Stomach (tissue), 4 donors: ENCODE results near the gene SCARF1.

Experiments used
- CTCF ChIP-seq, 7 experiments: fragments of 450-650 bp in 4 of 7; fragments of 200-600 bp in 3 of 7; sonication (generic) in 3 of 7; IDR thresholded peaks; one replicate each; pipeline ENCODE4 v1.5.1; 2016 to 2019; ENCODE audit warnings: antibody characterized with exemption in 7 of 7, control low read depth in 2 of 7, mild to moderate bottlenecking in 1 of 7
- POLR2A ChIP-seq, 4 donors: fragments of 450-650 bp; IDR thresholded peaks; one replicate each; pipeline ENCODE4 v1.6.1; 2016; ENCODE audit warnings: antibody characterized with exemption in 4 of 4, control low read depth in 2 of 4, mild to moderate bottlenecking in 1 of 4, moderate library complexity in 1 of 4

DNA sequence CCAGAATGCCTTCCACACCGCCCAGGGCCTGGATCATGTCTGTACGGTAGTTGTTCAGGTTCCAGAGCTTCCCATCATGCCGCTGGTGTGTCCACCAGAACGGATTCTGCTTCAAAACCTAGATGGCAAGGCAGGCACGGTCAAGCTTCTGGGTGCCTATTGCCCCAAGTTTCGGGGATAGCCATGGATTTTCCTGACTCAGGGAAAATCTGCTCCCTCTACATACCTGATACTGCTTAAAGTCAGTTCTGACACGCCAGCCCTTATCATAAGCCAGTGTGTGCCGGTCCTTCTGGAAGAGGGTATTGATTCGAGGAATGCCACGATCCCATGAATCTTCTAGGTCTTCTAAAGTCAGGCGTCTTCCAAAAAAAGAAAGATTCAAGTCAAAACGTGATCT lies 15.5 kb upstream of the SCARF1 start:
- TF ChIP-seq POLR2A (IDR thresholded peaks at IDR 0.05) (no peak), CTCF (IDR thresholded peaks at IDR 0.05) (no peak)
